T follicular helper cell (primary cell): Measurements from ENCODE around the gene SIM1.
"Not testable (repeated sequence)": the region's sequence is repeated elsewhere in the genome, so short reads cannot be mapped to it uniquely, and the experiment has no call there.

Source experiments
- DNase-seq: peaks from one replicate; pipeline ENCODE4 v3.0.0-alpha.2; 2020; ENCODE audit warnings: low read depth

Gene SIM1

DNA sequence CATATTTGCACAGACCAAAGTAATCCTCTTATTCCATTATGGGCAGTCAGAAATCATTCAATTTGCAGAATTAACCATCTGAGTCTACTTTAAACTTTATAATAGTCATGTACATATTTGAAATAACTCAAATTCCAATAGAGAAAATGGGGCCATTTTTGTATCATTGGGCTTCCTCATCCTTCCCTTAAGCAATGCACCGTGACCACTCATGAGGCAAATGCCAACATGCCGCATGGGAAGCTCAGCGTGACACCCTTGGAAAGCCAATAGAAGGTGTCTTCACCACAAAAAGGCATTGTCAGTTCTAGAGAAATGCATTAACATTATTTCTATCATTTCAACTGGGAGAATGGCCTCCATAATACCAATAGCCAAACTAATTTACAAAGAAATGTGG, 38.5 kb downstream of the SIM1 start:
- DNase-seq, result no peak

DNA sequence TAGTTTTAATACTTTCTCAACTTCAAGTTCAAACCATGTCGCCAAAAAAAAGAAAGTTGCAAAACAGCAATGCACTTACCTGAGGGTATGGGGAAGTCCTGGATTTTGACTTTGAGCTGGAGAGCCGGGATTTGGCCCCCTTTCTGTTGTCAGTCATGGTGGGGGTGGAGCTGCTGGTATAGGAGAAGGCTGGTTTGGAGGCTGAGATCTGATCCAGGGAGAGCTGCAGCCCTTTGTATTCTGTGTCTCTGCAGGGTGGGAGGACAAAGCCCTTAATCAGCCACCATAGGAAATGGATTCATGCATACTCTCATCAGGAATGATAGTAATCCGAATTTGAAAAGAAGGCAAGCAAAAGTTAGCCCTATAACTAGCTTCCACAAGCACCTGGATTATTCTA, 44.0 kb downstream of the SIM1 start:
- DNase-seq, result no peak

DNA sequence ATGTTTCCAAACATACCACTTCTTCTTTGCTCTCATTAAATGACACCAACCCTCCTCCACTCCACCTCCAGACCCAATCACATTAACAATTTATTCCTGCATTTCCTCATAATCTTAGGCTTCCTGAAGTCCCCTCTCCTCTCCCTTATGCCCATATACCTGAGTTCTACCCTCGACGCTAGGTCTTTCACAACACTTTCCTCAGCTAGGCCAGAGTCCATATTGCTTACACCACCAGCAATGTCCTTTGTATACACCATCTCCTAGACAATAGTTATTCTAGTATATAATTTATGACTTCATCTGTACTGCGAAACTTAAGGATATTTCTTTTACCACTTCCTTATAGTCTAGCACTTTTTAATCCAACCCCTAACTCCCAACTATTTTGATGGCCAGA, 47.7 kb downstream of the SIM1 start:
- no peak for DNase-seq

DNA sequence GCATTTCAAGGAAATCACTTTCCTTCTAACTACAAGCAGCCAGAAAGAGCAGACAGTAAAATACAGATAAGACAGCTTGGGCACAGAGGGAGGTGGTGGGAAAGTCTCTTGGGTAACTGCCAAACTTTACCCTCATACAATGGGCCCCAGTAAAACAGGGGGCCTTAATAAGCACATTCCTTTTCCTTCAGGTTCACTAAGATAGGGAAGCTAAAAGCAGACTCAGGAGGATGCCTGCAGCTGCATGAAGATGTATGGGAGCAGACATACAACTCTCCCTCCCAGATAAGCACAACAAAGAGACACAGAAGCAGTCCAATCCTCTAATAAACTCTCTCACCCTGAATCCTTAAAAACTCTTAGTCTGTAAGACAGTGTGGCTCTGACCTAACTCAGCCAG, 49.0 kb downstream of the SIM1 start:
- no peak for DNase-seq

DNA sequence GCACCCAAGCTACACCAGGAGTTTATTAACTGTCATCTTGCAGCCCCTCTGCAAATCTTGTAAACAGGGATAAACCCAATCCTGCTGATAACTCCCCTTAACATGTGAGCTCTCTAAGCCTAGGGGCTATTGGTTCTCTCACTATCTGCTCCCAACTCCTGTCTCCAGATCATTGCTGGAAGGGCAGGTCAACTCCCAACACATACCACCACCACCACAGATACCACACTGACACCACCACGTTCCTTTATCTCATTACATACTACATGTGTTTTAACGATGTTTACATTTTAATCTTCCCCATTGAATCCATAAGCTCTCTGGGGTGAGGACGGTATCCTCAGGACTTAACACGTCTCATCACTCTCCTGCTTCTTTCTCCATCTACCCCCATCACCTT, 51.8 kb downstream of the SIM1 start:
- no peak for DNase-seq

DNA sequence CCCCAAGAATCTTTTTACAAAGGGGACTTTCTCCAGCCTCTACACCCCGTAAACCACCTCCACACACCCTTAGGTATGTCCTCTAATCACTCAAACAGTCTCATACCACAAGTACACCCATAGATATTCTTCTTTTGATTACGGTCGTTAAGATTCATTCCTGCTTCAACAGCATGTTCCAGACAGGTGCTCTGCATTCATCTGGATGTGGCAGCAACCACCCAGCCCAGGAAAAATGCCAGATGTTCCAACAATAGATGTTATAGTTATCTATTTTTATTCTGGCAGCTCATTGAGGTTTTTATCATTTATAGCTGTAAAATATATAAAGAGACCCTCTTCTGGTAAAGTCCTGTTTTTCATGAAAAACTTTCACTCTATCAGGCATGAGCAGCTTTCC, 60.7 kb downstream of the SIM1 start:
- no peak for DNase-seq

DNA sequence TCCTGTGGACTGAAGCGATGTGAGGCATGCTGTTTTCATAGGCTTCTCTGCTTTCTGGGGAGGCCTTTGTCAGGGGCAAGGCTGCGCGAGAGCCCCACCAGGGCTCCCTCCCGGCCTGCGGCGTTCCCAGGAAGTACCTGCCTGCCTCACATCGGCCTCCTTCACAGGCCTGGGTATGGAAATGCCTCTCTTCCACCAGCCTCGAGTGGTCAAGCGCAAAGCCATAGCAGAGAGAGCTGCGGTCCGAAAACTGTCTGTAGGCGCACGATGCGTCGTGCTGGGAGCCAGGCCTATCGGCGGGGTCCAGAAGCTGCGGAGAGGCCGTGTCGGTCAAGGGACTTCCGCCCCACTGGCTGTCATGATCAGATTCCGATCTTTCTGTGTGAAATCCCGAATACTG, 71.2 kb downstream of the SIM1 start:
- no peak for DNase-seq

DNA sequence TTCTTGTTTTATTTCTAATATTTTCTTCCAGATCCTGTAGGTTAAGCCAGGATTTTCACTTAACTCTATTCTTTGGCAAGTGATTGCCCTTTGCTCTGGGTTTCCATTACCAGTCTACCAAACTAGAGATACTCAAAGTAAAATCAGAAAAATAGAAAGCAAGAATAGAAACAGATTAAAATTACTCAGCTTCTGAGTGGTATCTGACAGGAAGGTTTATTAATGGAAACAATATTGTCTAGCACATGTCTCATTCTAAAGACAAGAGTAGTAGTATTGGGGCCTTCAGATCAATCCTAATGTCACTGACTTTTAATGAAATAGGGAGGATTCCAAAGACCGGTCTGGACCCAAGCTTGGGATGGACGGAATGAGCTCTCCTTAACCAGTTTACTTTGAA, 72.3 kb downstream of the SIM1 start:
- no peak for DNase-seq

DNA sequence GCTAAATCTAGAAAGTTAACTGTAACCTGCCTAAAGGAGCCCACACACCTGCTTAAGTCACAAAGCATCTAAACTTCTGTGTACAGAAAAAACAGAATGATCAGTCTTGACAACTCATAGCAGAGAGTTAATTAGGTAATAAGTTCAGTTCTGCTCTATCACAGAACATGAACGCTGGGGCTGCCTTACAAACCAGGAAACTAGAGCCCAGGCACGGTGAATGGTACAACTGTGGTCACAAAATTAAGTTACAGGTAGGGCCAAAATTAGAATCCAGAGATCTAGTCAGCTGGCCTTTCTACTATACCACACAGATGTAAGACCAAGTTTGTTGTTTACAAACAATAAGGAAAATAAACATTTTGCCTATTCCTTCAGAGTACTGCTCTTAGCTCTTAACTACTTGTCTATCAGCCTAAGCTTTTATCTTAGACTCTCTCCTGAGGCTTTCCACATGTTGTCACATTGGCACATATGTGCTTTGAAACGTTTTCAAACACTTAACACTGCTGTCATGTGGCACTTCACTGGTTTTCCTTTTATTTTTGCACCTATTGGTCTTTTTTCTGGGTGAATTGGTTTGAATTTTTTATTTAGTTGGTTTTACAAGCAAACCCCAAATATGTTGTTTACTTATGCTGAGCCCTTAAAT, 75.7 kb downstream of the SIM1 start:
- no peak for DNase-seq

DNA sequence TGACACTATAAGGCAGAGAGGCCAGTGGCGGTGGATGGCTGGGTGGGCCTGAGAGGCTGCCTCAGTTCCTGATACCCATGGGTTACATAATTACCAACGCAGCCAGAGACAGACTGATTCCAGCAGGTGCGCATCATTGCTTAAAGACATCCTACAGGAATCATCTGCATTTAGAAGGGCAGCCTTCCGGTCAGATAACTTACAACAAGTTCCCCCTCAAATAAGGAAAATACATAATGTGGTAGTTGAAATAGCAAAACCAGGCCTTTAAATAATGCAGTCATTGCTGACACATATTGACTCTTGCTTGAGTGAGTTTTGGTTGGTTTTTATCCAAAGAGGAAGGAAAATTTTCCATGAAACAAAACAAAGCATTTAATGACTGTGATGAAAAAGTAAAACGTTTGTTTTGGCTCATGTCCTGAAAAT, 81.9 kb downstream of the SIM1 start:
- DNase-seq, result no peak

DNA sequence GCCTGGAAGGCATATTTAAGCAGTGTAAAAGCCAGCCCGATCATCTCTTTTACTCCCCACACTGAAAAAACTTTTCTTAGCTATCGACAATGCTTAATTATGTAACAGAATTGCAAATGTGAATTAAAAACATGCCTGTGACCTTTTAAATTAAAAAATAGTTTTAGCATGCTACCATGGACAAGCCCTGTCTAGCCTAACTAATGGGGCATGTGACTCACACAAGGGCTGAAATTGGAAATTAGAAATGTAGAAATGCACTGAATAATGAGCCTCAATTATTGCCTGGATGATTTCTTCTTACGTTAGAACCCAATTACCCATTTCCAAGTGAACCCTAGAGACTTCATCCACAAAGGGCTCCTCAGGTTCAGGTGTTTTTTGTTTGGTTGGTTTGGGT, 82.7 kb downstream of the SIM1 start:
- DNase-seq, result no peak

DNA sequence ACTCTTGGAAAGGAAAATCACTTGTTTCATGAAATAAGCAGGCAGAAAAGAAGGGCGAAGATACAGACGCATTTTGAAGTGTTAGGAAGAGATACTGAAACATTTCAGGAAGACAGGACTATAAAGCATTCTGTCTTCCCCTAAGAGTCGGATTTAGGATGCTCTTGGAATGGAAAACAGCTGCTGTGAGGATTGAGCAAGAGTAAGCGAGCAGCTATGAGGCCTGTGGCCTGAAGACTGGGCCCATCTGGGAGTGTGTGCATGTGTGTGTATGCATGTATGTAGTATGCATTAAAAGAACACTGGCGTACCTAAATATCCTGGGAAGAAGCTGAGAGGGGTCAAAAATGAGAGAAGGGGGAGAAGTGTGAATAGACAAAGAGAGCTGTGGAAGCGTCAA, 83.6 kb downstream of the SIM1 start:
- DNase-seq, result no peak

DNA sequence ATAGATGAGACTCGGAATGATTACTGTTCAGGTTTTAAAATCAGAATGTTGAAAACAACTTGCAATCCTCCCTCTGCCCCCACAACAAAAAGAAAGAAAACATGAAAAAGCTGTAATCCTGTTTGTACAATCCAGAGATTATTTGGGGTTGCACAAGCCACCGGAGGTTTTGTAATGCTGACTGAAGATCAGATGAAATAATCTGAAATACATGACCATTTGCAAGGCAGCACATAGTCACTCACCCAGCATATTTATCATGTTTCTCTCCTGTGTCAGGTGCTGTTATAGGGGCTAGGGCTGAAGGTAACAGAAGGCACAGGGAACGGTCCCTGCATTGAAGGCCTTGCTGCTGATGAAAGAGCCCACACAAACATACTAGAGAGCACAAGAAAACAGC, 85.3 kb downstream of the SIM1 start:
- no peak for DNase-seq

DNA sequence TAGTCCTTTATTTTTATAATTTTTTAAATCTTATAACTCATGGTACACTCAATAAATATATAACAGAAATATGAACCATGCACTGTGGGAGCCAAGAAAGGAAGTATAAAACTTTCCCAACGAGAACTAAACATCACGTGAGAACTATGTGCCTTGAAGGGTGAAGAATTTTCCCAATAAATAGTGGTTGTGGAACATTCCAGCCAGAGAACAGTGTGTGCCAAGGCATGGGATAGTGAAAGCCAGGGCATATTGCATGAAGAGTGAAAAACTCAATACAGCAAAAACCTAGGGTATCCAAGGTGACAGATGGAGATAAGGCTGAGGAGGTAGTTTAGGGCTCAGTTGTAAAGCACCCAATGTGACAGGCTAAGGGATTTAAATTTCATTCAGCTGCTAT, 86.1 kb downstream of the SIM1 start:
- DNase-seq, result no peak

DNA sequence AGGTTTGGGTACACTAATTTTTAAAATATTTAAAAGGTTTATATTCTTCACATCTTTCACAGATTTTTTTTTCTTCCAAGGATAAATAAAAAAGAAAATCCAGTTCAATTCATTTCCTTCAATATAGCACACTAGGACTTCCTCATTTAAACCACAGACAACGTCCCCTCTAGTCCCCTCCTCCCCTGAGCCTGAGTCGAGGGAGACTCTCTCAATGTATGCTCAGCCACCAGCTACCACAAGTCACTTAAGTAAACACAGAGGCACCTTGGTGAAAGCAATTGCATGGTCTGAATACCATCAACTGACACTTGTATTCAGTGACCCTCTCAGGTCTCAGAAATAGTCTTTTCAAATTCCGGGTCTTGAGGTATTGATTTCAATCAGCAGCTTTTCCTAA, 88.6 kb downstream of the SIM1 start:
- no peak for DNase-seq

DNA sequence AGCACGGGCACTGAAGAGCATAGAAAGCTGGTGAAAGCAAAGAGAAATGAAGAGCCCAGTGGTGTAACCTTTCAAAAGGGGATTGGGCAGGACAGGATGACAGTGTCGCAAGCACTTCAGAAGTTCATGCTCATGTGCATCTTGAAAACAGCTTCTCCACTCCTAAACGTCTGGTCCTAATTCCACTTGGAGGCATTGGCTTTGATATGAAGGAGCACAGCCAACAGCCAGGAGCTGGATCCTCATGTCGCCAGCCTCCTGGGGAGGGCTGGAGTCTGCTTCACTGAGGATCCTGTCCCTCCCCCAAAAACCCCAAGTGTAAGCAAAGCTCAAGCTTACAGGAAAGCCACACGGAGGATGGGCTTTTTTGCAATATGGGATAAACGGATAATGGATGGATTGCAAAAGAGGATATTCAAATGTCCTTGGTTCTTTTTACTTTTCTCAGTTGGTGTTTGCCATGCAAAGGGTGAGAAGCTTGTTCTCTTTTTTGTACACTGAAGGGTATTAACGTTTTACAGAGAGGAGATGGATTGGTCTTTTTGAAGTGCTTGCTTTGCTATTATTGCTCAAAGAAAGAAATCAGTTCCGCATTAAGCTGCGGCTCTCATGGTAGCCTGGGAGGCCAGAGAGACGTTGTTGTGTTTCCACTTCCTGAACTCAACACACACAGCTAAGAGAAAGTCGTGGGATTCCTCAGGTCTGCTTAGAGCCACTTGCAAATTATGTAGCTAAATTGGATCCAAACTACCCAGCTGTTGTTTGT, 92.2 kb downstream of the SIM1 start:
- DNase-seq, result no peak

DNA sequence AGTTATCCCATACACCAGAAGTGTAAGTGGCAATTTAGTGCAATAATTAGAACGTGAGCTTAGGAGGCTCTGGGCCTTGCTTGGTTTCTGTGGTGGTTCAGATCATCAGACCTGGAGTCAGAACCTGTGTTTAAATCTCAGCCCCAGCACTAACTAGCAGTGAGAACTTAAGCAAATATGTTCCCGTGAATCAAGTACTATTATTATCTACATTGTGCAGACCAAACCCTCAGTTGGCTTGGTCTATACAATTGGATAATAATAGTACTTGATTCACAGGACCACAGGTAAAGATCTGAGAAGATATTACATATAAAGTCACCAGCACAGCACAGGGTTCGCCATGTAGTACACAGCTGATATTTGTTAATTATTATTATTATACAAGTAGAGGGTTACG, 93.1 kb downstream of the SIM1 start:
- DNase-seq, result no peak

DNA sequence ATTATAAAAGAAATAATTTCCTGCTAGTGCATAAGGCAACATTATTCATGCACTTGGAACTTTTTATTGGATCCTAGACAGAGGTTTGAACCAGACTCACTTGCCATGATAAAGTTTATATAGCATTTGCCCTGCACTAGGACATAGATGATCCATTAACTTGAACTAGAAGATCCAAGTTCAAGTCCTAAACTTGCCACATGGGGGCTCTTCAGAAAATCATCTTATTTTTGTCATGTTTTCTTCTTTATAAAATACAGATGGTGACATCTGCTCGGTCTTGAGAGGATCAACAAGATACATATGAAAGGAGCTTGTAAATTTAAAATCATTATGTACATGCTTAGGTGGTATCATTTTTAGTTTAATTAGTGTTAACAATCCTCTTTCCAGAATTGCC, 94.5 kb downstream of the SIM1 start:
- no peak for DNase-seq

DNA sequence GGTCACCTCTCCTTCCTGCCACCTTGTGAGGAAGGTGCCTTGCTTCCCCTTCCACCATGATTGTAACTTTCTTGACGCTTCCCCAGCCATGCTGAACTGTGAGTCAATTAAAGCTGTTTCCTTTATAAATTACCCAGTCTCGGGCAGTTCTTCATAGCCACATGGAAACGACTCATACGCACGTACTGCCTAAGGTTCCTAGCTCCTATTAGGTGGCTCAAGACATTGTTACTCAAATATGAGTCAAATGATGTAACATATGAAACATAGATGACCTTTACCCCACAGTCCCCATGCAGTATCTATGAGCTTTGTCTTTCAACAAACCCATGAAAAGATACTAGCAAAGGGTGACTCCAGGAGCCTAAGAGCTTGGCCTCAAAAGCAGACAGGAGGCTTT, 98.3 kb downstream of the SIM1 start:
- no peak for DNase-seq

DNA sequence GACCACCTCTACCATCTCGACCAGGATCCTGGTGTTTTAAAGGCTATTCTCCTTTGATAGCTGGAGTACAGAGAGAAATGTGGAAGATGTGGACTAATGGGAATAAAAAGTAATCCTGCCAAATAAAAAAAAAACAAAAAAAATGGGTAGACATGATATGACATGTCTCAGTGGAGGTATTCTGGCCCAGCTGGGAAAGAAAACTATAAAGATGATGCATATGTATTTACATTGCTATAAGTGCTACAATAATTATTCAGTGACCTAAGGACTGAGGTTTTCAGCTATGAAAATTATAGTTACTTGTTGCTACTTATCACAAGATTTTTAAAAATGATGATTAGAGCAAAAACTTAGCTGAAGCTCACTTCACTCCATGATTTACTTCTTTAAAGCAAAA, 101.1 kb downstream of the SIM1 start:
- DNase-seq, result no peak

DNA sequence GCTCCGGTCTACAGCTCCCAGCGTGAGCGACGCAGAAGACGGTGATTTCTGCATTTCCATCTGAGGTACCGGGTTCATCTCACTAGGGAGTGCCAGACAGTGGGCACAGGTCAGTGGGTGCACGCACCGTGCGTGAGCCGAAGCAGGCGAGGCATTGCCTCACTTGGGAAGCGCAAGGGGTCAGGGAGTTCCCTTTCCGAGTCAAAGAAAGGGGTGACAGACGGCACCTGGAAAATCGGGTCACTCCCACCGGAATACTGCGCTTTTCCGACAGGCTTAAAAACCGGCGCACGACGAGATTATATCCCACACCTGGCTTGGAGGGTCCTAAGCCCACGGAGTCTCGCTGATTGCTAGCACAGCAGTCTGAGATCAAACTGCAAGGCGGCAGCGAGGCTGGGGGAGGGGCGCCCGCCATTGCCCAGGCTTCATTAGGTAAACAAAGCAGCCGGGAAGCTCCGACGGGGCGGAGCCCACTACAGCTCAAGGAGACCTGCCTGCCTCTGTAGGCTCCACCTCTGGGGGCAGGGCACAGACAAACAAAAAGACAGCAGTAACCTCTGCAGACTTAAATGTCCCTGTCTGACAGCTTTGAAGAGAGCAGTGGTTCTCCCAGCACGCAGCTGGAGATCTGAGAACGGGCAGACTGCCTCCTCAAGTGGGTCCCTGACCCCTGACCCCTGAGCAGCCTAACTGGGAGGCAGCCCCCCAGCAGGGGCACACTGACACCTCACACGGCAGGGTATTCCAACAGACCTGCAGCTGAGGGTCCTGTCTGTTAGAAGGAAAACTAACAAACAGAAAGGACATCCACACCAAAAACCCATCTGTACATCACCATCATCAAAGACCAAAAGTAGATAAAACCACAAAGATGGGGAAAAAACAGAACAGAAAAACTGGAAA, 109.7 kb downstream of the SIM1 start:
- DNase-seq, result not testable (repeated sequence)

DNA sequence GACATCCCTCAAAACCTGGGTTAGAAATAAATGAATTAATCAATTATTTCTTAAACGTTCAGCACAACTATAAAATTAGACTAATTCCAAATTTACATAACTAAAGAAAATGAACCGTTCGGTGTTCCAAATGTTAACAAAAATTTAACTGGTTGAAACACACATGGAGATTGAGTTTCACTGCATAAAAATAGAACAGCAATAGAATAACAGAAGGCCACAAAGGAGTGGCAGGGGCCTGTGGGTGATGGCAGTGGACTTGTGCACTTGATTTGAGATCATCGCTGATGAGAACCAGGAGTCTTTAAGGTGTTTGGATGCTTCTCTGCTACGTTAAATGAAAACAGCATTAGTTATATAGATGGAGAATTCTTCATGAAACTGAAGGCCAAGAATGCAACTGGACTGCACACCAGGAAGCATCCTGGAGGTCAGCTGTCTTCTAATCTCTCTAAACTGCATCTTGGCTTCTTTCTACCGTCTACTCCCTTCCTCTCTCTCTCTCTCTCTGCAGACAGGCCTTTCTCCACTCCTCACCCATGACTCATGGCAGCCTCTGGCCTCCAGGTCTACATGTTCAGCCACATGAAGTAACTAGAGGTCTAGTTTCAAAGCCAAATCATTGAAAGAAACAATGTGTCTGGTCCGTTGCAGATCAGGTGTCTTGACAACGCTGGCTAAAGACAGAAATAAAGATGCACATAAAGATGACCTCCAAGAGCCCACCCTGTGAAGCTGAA, 111.3 kb downstream of the SIM1 start:
- DNase-seq, result no peak
